Occipital lobe (tissue), 2 donors: ENCODE results near the gene C6orf118. TPM values are rescaled to one million over a fixed set of nuclear protein-coding genes. Genes with fewer than 3 reads are reported as not detected.

ENCODE experiments used
- DNase-seq: peaks from one replicate; lab custom pipeline; 2025; lab: John Stamatoyannopoulos, UW
- total RNA-seq: library from RNA; depleted of rRNA; stranded (reverse); fragments of >200 nt; gene quantifications from one replicate; pipeline ENCODE4 v1.2.3, GENCODE V29; 2014

Gene C6orf118
- 6.6 TPM for total RNA-seq

DNA sequence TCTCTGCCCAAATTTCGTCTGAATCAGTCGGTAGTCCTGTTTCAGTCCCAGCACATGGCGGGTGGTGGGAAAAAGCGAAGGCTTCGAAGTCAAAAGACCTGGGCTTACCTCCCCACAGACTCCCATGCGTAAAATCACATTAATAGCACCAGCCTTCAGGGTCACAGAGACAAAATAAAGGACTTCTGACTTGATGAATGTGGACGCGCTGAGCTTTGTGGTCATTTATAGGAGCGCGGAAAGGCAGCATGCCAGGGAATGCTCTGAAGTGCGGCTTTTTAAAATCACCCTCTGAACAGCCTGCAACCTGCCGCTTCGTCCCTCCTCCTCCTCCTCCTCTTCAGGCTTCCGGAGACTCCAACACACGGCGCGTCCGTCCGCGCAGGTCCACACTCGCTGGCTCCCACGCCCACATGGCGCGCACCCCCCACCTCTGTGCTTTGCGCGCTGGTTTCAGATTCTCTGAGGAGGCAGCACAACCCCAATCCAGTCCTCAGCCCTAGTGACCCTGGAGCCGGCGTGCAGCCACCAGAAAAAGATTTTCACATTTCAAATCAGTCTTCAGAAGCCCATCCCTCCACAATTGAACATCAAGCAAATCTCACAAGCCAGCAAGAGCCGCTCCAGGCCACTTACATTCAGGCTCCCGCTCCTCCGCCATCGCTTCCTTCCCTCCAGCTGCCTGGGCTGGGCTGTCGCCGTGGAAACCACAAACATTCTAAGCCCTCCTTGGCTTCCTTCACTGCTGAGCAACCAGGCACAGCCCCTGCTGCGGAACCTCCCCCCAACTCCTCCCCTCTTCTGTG lies at the start of gene C6orf118:
TSS of gene C6orf118 (minus strand) at position 680 of the 806 bp plus-strand sequence. CDS start at position 661, 19 bp downstream.
- DNase-seq = peak; percentile 54

DNA sequence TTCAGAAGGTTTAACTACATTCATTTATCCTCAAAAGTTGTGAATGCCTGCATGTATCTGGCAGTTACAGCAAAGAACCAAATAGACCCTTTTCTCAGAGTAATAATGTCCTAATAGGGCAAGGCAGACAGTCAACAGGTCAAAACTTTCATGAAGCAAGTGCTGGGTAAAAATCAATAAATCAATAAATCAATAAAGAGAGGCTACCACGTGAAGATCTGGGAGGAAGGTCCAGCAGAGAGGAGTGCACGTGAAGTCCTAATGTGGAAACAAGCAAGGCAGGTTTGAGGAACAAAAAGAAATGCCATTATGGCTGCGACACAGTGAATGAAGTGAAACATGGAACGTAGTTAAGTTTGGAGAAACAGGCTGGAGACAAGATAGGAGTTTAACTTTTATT lies 36.3 kb upstream of the C6orf118 start:
- no peak for DNase-seq

DNA sequence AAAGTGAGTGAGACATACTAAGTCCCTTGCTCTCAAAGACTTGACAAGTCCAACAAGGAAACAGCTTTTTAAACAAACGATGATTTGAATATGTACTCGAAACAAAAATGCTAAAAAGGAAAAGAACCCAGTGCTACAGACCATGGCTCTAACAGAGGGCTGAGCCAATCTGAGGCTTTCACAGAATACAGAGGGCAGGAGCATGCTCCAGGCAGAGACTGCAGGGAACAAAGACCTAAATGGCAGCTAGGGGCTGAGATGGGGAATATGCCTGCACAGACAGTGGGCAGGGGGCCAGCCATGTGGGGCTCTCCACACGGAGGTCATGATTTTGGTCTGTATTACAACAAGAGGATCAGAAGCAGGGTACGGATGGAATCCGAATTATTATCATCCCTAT lies 31.1 kb upstream of the C6orf118 start:
- no peak for DNase-seq

DNA sequence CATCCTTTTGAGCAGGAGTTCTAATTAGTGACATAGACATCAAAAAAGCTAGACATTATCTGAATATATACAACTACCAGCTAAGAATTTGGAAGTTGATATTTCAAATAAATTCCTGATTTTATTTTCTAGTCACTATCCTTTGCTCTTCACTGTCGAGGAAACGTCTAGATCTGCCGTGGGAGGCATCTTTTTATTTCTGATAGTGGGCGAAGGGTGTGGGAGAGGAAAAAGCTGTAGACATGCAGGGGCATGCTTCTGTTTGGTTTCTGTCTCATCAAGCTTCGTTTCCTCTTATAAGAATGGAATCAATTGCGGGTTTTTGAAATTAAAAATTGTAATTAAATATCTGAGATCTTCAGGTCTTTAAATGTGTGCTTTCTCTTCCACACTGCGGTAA lies 16.2 kb upstream of the C6orf118 start:
- no peak for DNase-seq

DNA sequence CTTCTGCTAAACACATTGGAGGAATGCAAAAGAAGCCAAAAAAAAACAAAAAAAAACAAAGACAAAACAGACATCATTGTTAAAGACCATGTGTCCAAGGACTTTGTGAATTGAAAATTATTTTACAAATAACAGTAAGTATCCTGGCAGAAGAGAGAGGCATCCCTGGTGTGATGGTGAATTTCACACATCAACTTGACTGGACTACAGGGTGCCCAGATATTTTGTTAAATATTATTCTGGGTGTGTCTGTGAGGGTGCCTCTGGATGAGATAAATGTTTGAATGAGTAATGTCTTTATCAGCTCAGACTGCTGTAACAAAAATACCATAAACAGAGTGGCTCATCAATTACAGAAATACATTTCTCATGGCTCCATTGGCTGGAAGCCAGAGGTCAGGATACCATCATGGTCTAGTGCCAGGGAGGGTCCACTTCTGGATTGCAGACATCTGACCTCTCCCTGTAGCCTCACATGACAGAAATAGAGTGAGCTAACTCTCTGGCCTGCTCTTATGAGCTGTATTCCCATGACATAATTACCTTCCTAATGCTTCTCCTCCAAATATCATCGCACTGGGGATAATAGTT lies 12.2 kb upstream of the C6orf118 start:
- DNase-seq = no peak

DNA sequence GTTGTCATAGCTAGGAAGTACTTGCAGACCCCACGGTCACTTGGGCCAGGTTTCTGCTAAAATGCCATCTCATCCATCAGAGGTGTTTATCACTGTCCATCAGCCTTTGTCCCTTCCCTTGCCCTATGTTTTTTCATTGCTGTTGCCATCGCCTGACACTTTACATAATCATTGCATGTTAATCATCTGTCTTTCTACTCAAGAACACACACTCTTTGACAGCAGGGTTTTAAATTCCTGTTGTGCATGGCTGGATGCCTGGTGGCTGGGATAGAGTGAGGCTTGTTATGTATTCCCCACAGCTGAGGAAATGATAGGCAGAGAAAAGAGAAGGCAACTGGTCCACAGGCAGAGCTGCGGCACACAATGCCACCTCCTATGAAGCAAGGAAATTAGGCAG lies 11.7 kb upstream of the C6orf118 start:
- no peak for DNase-seq

DNA sequence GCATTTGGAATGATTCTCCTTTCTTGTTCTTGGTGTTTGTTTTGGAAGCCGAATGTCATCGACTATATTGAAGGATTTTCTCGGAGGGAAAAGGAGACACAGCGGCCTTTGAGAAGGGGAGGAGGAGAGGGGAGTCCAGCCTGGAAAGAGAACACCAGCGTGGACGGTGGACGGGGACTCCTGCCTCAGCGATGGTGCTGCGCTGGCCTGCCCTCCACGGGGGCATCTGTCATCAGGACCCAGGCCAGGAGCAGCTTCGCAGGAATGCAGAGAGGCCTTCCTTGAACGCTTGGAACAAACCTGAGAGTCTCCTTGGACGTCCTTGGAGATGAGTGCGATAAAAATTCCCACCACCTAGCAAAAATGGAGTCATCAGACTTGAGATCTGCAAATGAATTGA lies 8.3 kb upstream of the C6orf118 start:
- no peak for DNase-seq

DNA sequence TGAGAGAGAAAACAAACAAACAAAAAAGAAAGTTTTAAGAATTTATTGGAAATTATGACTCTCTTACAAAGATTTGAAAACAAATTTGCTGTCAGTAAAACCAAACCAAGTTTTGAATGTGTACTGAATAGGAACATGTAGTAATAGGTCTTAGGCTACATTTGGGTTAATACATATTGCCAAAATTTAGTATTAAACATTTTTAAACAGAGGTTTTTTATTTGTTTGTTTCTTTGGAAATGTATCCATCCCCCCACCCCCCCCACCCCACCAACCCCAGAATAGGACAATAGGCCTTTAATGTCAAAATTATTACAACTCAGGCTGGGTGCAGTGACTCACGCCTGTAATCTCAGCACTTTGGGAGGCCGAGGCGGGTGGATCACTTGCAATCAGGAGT lies 2.5 kb downstream of the C6orf118 start:
- DNase-seq = no peak

DNA sequence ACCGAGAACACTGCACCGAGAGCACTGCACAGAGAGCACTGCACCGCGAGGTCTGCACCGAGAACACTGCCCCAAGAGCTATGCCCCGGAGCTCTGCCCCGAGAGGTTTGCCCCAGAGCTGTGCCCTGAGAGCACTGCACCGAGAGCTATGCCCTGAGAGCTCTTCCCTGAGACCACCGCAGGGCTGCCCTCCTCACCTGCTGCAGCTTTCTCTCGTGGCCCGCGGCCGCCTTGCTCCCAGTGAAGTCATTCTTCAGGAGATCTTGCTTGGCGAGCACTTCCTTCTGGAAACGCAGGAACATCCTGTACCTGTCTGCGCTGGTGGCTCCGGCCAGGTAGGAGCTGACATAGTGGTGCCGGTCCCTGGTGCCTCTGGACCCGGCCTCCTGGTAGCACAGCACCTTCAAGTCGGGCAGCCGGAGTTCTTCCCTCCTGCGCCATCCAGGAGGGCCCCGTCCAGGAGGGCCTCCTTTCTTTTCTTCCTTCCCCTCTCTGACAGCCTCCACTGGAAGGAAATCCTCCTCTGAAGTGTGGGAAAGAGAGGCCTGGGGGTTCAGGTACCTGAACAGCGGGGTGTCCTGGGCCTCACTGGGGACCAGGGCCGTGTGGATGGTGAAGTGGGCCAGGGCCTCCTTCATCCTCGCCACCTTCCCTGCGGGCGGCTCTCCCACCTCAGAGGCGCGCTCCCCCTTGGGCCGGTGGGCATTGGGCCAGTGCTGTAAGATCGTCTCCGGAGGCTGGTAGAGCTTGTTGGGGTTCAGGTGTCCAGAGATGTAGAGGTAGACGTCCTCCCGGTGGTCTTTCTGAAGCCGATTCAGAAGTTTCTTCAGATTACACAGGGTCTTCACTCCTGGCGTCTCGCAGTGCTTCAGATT lies 7.8 kb downstream of the C6orf118 start:
- no peak for DNase-seq

DNA sequence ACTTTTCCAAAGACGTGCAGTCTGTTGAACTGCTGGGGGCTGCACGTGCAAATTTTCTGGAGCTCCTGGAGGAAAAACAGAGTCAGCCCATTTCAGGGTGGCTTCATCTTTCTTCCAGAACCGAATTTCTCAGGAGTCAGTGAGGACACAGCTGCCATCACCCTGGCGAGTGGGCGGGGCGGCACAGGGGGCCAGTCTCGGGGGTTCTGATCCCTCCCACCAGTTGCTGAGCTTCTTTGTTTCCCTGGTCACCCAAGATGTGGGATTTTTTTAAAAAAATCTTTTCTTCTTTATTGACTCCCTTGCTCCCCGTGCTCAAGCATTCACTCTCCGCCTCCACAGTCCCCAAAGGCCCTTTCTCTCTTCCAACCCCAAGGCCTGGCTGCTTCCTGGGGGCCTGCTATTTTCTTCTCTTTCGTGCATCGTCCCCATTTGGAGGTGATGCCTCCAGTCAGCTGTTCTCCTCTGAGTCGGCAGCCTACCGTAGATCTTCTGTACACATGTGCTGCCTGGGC lies 8.9 kb downstream of the C6orf118 start:
- no peak for DNase-seq

DNA sequence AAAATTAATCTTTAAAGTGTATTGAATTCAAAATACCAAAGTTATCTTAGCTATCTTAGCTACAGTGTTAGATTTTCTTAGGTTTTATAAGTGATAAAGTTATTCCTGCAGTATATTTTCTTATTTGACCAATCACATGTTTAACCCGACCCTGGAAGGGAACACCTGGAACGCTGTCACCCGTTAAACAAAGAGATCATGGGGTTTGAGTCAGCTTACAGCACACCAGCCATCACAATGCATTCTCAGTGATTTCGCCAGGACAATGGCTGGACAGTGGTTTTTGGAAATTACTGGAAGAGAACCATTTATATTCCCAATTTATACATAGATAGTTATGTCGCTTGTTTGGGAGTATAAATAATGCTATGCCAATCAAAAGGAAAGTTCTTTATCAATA lies 10.5 kb downstream of the C6orf118 start:
- DNase-seq = no peak

DNA sequence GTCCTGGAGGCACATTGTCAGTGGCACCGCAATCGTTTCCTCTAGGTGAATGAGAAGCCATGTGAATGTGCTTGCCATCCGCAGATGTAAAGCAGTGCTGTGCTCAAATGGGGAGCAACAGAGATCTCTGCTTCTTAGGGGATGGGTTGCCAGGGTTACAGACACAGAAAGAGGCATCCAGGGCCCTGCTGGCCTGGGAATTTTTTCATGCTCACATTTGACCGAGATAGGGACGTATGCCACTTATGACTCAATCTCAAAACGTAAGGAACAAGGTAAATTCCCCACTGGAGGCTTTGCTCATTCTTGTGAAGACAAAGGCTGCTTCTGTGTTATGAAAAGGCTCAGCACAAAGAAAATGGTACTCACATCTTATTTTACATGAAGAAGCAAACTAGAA lies 11.0 kb downstream of the C6orf118 start:
- DNase-seq = no peak

DNA sequence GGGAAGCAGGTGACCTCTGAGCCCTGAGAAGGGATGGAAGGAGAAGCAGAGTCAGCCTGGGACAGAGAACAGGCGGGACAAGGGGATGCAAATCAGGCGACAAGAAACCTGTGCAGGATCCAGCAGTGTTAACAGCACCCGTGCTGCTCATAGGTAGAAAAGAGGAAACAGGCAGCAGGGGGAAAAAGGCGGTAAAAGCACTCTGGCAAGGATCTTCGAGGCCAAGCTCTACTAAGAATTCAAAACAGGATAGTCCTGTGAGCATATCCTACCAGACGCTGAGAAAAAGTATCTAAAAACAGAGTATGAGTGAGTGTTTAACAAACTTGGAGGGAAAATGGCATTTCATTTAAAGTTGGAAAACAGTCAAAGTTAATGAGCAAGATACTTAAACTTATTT lies 16.7 kb downstream of the C6orf118 start:
- no peak for DNase-seq

DNA sequence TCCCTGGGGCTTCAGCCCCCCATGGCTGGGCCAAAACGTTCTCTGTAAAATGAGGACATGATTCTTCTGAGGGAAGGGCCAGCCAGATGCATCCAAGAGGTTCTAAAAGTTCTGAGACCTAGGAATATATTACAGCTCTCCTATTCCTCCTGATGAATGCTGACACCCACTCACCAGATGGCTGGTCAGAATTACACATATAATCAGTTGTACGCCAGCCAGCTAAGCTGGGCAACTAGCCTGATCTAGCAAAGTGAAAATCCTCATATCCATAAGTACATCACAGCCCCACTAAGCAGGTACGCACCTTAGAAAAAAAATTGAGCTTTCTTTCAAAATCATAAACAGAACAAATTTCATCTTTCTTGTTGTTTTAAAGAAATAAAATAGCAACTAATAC lies 34.8 kb downstream of the C6orf118 start:
- no peak for DNase-seq

DNA sequence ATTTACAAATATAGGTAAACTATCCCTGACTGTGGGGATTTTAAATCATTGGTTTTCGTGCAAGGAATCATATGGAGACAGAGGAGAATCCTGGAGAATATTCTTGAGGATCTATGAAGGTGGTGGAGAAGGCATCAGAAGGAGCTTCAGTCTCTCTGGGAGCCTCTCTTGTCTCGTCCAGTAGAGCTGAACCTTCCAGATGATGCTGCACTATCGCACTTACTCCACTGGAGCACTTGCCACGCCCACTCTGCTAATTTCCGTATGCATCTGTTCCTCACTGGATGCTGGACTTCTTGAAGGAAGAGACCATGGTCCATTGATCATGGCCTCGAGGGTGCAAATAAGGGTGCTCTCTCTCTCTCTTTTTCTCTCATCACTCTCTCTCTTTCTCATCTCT lies 36.8 kb downstream of the C6orf118 start:
- DNase-seq = no peak

DNA sequence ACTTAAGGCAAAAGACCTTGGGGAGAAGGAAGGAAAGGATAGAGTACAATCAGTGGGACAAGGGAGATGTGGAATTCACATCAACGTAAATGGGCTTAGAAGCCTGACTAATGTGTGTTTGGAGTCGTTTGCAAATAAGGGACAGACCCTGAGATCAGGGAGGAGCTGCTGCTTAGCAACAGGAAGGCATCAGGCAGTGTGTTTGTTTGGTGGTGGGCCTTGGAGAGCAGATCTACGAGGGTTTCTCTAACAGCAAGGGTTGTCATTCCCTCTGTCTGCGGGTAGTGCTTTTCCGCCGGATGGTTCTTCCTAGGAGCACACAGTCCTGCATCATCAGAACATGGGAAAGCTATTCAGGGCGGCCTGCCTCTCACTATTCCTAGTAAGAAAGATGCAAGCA lies 40.4 kb downstream of the C6orf118 start:
- DNase-seq = no peak

DNA sequence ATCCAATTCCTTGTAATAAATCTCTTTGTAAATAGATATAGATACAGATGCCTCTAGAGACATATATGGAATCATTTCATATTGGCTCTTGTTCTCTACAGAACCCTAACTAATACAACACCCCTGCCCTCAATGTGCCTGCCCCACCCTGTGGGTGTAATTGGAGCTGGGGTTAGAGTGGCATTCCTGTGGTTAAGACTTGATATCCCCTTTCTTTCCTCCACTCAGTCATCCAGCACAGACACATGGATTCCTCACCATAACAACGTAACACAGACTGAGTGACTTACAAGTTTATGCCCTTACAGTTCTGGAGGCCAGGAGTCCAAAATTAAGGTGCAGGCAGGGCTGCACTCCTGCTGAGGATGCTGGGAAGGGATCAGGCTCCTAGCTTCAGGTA lies 42.8 kb downstream of the C6orf118 start:
- no peak for DNase-seq

DNA sequence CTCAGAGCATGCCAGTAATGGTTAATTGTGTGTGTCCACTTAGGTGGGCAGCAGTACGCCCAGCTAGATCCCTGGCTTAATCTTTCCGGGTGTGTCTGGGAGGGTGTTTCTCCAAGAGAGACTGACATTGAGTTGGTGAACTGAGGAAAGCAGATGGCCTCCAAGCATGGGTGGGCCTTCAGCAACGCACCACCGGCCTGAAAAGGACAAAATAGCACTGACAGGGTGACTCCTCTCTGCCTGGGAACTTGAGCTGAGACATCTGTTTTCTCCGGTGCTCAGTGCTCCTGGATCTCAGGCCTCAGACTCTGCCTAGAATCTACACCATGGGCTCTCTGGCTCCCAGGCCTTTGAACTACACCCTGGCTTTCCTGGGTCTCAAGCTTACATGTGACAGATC lies 43.2 kb downstream of the C6orf118 start:
- no peak for DNase-seq

DNA sequence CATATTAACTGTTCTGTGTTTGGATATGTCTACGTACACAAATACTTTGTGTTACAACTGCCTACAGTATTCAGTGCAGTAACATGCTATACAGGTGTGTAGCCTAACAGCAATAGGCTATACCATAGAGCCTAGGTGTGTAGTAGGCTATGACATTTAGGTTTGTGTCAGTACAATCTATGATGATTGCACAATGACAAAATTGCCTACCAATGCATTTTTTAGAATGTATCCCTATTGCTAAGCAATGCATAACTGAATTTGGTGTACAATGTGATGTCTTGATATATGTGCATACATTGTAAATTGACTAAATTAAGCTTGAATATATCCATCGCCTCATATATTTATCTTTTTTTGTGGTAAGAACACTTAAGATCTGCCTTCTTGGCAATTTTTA lies 48.9 kb downstream of the C6orf118 start:
- no peak for DNase-seq

DNA sequence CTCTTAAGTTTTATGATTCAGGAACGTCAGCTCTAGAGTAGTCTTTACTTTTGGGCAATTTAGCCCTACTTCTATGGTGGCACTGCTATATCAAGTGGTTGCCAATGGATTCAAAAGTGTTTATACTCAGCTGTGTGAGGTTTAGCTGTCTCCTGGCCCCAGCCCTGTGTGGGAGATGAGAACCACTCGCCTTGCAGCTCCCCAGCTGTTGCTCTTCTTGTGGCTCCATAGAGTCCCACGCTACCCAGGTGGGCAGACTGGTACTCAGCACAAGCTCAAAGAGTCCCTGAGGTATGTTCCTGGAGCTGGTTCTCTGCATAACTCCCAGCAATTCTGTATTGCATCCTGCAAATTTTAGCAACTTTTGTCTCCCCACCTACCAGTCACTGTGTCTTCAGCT lies 59.6 kb downstream of the C6orf118 start:
- DNase-seq = no peak

DNA sequence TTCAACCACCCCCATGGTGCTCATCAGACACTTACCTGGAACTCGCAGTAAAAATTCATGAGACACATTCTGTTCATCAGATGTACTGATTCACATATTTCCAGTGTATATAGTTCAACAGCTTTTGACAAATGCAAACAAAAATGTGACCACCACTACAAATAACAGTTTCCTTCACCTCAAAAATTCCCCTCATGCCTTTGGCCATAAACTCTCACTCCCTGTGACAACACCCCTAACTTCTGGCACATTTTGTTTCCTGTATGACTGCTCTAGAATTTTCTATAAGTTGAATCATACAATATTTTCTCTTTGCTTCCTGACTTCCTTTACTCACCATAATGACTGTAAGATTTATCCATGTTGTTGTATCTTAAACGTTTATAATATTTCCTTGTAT lies 63.7 kb downstream of the C6orf118 start:
- no peak for DNase-seq

DNA sequence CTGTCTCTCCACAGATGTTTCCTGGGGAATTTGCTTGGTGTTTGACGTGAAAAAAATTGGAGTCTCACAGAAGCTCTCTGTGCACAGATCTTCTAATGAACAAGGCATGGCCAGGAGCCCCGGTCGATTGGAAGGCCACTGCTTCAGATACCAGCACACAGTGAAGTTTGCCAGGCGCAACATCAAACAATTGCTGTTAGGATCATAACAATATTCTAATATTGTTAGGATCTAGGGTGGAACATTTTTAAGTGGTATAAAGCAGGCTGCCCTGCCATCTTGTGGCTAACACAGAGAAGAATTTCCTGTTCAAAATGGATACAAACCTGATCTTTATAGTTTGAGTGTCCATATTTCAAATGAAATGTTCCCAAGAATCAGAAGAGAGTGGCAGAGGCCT lies 64.1 kb downstream of the C6orf118 start:
- DNase-seq = no peak
